Measurements from ENCODE around the gene CLMP.
"Not testable (repeated sequence)": the region's sequence is repeated elsewhere in the genome, so short reads cannot be mapped to it uniquely, and the experiment has no call there.

CLMP gene

DNA sequence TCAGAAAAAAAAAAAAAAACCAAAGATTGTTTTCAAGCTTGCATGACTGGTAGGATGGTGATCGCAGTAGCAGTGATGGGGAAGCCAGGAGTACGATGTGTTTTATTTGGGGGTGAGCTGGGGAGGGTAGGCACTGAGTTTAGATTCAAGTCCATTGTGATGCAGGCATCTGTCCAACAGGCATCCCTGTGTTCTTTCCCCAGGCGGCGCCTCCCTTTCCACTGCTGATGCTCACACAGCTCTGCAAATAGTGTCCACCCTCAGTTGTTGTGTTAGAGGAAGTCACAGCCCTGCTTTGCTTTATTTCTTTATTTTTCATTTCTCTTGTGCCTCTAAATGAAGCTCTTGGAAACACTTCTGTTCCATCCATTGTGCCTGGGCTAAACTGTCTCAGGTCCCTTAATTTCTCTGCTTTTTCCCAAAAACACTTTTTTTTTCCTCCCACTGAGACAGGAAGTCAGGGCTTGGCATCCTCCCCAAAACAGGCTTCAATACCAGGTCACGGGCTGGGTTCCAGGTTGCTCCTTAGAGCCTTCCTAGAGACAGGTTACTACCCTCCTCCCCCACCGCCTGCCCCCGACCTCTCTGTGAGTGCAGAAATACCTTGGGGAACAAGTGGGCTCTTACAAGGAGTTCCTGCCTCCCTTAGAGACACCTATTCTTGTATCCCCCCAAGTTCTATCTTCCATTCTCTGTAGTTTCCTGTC, 94.5 kb downstream of the CLMP start:
- H3K4me3 ChIP-seq (ENCODE audit: low read depth, low read length), result no peak overlapping the region
- TF ChIP-seq, protein P1, sequence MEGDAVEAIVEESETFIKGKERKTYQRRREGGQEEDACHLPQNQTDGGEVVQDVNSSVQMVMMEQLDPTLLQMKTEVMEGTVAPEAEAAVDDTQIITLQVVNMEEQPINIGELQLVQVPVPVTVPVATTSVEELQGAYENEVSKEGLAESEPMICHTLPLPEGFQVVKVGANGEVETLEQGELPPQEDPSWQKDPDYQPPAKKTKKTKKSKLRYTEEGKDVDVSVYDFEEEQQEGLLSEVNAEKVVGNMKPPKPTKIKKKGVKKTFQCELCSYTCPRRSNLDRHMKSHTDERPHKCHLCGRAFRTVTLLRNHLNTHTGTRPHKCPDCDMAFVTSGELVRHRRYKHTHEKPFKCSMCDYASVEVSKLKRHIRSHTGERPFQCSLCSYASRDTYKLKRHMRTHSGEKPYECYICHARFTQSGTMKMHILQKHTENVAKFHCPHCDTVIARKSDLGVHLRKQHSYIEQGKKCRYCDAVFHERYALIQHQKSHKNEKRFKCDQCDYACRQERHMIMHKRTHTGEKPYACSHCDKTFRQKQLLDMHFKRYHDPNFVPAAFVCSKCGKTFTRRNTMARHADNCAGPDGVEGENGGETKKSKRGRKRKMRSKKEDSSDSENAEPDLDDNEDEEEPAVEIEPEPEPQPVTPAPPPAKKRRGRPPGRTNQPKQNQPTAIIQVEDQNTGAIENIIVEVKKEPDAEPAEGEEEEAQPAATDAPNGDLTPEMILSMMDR (IDR thresholded peaks at IDR 0.05; ENCODE audit: borderline replicate concordance, insufficient read depth, low read depth, low read length), result no peak

DNA sequence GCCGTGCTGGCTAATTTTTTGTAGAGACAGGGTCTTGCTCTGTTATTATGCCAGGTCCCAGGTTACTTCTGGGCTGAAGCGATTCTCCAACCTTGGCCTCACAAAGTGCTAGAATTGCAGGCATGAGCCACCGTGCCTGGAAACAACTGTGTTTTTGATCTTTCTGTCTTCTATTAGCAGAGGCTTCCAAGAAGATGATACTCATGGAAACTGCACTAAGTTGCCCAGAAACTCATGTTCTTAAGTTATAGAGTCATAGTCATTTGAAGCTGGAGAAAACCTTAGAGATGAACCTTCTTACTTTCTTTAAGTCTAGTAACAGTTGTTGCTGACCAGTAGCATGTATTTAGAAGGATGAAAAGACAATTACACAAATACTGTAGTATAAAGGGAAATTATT, 96.1 kb downstream of the CLMP start:
- no peak overlapping the region for H3K4me3 ChIP-seq (ENCODE audit: low read depth, low read length)
- TF ChIP-seq, protein P1 (IDR thresholded peaks at IDR 0.05; ENCODE audit: borderline replicate concordance, insufficient read depth, low read depth, low read length), result no peak

- H3K4me3 ChIP-seq (ENCODE audit: low read depth, low read length), result no peak overlapping the region
- TF ChIP-seq, protein P1 (IDR thresholded peaks at IDR 0.05; ENCODE audit: borderline replicate concordance, insufficient read depth, low read depth, low read length), result no peak
Measured at GRCh38 chr11:123093739-123094138, 101.3 kb downstream of the CLMP start.

GRCh38 chr11:123091506-123091905, 103.5 kb downstream of the CLMP start:
- no peak overlapping the region for H3K4me3 ChIP-seq (ENCODE audit: low read depth, low read length)
- TF ChIP-seq, protein P1 (IDR thresholded peaks at IDR 0.05; ENCODE audit: borderline replicate concordance, insufficient read depth, low read depth, low read length), result no peak

GRCh38 chr11:123090168-123090567, 104.9 kb downstream of the CLMP start:
- H3K4me3 ChIP-seq (ENCODE audit: low read depth, low read length), result not testable (repeated sequence)

- not testable (repeated sequence) for H3K4me3 ChIP-seq (ENCODE audit: low read depth, low read length)
Measured at GRCh38 chr11:123088896-123089295, 106.2 kb downstream of the CLMP start.

DNA sequence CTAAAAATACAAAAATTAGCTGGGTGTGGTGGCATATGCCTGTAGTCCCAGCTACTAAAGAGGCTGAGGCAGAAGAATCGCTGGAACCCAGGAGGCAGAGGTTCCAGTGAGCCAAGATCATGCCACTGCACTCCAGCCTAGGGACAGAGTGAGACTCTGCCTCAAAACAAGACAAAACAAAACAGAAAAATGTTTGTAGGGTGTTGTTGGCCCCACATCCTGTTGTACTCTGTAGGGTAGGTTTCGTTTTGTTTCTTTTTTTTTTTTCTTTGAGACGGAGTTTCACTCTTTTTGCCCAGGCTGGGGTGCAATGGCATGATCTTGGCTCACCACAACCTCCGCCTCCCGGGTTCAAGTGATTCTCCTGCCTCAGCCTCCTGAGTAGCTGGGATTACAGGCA, 107.4 kb downstream of the CLMP start:
- not testable (repeated sequence) for H3K4me3 ChIP-seq (ENCODE audit: low read depth, low read length)

DNA sequence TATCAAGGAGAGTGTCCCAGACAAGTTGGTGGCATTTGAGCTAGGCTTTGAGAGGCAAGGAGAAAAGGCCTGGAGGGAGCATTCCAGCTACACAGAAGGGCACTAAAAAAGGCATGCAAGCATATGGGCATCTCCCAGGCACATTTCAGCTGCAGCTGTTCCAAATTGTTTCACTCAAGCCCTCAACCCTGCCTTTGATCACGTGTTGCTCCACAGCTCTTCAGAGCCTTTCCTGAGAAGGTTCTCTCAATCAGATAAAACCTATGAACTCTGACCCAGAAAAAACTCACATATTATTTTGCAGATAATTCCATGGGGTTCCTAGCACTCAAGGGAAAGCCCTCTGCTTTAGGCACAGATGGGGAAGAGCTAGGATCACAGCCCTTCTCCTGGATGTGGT, 108.7 kb downstream of the CLMP start:
- TF ChIP-seq, protein P1 (IDR thresholded peaks at IDR 0.05; ENCODE audit: borderline replicate concordance, insufficient read depth, low read depth, low read length), result no peak
- no peak overlapping the region for H3K4me3 ChIP-seq (ENCODE audit: low read depth, low read length)

DNA sequence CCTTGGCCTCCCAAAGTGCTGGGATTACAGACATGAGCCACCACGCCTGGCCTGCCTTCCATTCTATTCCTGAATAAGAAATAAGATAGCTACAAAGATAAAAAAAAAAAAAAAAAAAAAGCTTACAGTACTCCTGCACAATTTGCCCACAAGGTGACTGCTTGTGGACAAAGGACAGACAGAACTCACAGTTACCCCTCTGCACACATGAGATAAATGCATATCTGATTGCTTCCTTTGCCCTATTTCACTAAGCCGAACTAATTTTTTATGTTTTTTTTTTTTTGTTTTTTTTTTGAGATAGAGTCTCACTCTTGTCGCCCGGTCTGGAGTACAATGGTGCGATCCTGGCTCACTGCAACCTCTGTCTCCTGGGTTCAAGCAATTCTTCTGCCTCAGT, 109.6 kb downstream of the CLMP start:
- TF ChIP-seq, protein P1 (IDR thresholded peaks at IDR 0.05; ENCODE audit: borderline replicate concordance, insufficient read depth, low read depth, low read length), result no peak
- no peak overlapping the region for H3K4me3 ChIP-seq (ENCODE audit: low read depth, low read length)
